ENCODE data around the gene PRIMA1. TPM values are rescaled to one million over a fixed set of nuclear protein-coding genes. Genes with fewer than 3 reads are reported as not detected.

PRIMA1 gene
- total and polyA plus RNA-seq, 2 experiments from 2014 or later: 2.1 to 3.5 TPM

GRCh38 chr14:93803408-93804318 is 15.4 kb upstream of the PRIMA1 start:
- H3K27ac Mint-ChIP-seq: no peak overlapping the region; the same call in 1 of the 2 replicates
- H3K27me3 Mint-ChIP-seq (ENCODE audit: insufficient read depth, low read depth, poor library complexity): peaks cover 1% of the 10 kb centered on the region
- no peak overlapping the region for H3K4me3 ChIP-seq
- H3K4me3 Mint-ChIP-seq: no peak overlapping the region
- DNase-seq (ENCODE audit: low spot score) (no peak), ATAC-seq (no peak)
- no peak overlapping the region for H3K4me2 ChIP-seq
- H3K4me1 ChIP-seq (ENCODE audit: insufficient read depth): no peaks in the 10 kb centered on the region
- no peak overlapping the region for H3K27ac ChIP-seq (ENCODE audit: low read depth)
- peaks cover 7% of the 10 kb centered on the region for H3K9me3 Mint-ChIP-seq
- H3K36me3 Mint-ChIP-seq (ENCODE audit: low read depth): no peaks in the 10 kb centered on the region
- TF ChIP-seq POLR2AphosphoS5 (IDR thresholded peaks at IDR 0.05; ENCODE audit: low read depth) (no peak), EZH2 (IDR thresholded peaks at IDR 0.05; ENCODE audit: low read depth, unreplicated experiment) (no peak), ZNF331 (CRISPR knock-in tag; IDR thresholded peaks at IDR 0.05; ENCODE audit: low read depth) (no peak), EZH2phosphoT487 (IDR thresholded peaks at IDR 0.05; ENCODE audit: unreplicated experiment) (no peak), NANOG (IDR thresholded peaks at IDR 0.05; ENCODE audit: borderline replicate concordance) (no peak), CTCF (conservative IDR thresholded peaks at IDR 0.05; ENCODE audit: low read depth in 2 of 2) (no peak), STAT1 (IDR thresholded peaks at IDR 0.05; ENCODE audit: unreplicated experiment) (no peak), ZNF462 (CRISPR knock-in tag; IDR thresholded peaks at IDR 0.05) (no peak), JUNB (IDR thresholded peaks at IDR 0.05; ENCODE audit: unreplicated experiment) (no peak), REST (IDR thresholded peaks at IDR 0.05; ENCODE audit: unreplicated experiment) (no peak), CREB1 (CRISPR knock-in tag; IDR thresholded peaks at IDR 0.05; ENCODE audit: low read depth) (no peak), ZNF114 (CRISPR knock-in tag; IDR thresholded peaks at IDR 0.05) (no peak)
- H4K20me1 ChIP-seq (replicated peaks; ENCODE audit: insufficient read depth): no peaks in the 10 kb centered on the region
- 0 out of 2 replicates have a peak, but pooled peaks cover 6% of the 10 kb centered on the region for H3K9me2 ChIP-seq (ENCODE audit: insufficient read depth)
- no peaks in the 10 kb centered on the region for H3K79me2 ChIP-seq (replicated peaks; ENCODE audit: insufficient read depth)
- no peaks in the 10 kb centered on the region; the same call in 2 of the 3 replicates for H3K4me1 Mint-ChIP-seq
- peak overlapping the region; percentile 76; the same call in 1 of the 2 replicates for H2AFZ ChIP-seq
- H3K36me3 ChIP-seq (ENCODE audit: insufficient read depth): no peaks in the 10 kb centered on the region
- no peaks in the 10 kb centered on the region for H3F3A ChIP-seq (replicated peaks; ENCODE audit: low read depth)
- no peaks in the 10 kb centered on the region for H3K27me3 ChIP-seq (ENCODE audit: insufficient read depth)

Data from GM23338 (cell line).